ENCODE data around the gene THOC2.
"Not testable (repeated sequence)": the region's sequence is repeated elsewhere in the genome, so short reads cannot be mapped to it uniquely, and the experiment has no call there.

Gene THOC2

GRCh38 chrX:123663720-123664119 is 69.1 kb downstream of the THOC2 start:
- not testable (repeated sequence) for DNase-seq

- not testable (repeated sequence) for DNase-seq
Observed at GRCh38 chrX:123656507-123656906, 76.3 kb downstream of the THOC2 start.

DNA sequence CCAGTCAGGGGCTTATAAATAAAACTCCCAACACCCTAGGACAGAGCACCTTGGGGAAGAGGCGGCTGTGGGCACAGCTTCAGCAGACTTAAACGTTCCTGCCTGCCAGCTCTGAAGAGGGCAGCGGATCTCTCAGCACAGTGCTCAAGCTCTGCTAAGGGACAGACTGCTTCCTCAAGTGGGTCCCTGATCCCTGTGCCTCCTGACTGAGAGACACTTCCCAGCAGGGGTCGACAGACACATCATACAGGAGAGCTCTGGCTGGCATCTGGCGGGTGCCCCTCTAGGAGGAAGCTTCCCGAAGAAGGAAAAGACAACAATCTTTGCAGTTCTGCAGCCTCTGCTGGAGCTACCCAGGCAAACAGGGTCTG is 84.1 kb downstream of the THOC2 start:
- not testable (repeated sequence) for DNase-seq

GRCh38 chrX:123648028-123648810 is 84.6 kb downstream of the THOC2 start:
- peak; percentile 0 for DNase-seq

DNA sequence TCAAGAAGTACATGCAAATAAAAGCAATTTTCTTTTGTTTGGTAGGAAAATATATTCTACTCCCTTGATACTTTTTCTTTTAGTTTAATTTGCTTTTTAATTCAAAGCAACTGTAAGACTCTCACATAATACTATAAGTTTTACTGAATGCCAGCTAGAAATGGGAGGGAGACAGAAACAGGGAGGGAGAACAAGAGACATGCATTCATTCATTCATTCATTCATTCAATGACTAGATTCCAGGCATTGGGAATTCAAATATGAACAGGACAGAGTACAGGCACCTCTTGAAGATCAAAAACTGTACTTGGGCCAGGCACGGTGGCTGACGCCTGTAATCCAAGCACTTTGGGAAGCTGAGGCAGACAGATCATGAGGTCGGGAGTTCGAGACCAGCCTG is 85.6 kb downstream of the THOC2 start:
- no peak for DNase-seq

- DNase-seq = no peak
Observed at GRCh38 chrX:123629502-123629901, 103.3 kb downstream of the THOC2 start.

- DNase-seq = no peak
Observed at GRCh38 chrX:123626962-123627361, 105.9 kb downstream of the THOC2 start.

- DNase-seq = no peak
Observed at GRCh38 chrX:123625952-123626351, 106.9 kb downstream of the THOC2 start.

- no peak for DNase-seq
Observed at GRCh38 chrX:123625477-123625876, 107.4 kb downstream of the THOC2 start.

GRCh38 chrX:123617007-123617406 is 115.8 kb downstream of the THOC2 start:
- no peak for DNase-seq

GRCh38 chrX:123610915-123611314 is 121.9 kb downstream of the THOC2 start:
- DNase-seq = no peak

DNA sequence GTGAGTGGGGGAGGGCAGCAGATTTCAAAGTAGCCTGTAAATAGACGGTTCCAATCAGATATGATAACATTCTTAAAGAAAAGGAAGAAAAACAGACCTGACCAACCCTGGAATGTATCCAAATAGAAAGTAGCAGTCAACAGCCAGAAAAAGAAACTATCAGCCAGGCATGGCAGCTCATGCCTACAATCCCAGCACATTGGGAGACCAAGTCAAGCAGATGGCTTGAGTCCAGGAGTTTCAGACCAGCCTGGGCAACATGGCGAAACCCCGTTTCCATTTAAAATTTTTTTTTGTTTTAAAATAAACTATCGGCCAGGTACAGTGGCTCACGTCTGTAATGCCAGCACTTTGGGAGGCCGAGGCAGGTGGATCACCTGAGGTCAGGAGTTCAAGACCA is 125.0 kb downstream of the THOC2 start:
- no peak for DNase-seq

DNA sequence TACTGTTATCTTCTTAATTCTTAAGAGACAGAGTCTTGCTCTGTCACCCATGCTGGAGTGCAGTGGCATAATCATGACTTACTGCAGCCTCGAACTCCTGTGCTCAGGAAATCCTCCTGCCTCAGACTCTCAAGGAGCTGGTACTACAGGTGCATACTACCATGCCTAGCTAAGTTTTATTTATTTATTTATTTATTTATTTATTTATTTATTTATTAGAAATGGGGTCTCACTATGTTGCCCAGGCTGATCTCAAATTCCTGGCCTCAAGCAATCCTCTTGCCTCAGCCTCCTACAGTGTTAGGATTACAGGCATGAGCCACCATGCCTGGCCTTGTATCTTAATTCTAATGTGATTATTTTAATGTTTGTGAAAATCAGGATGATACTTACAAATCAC is 125.6 kb downstream of the THOC2 start:
- DNase-seq = no peak

DNA sequence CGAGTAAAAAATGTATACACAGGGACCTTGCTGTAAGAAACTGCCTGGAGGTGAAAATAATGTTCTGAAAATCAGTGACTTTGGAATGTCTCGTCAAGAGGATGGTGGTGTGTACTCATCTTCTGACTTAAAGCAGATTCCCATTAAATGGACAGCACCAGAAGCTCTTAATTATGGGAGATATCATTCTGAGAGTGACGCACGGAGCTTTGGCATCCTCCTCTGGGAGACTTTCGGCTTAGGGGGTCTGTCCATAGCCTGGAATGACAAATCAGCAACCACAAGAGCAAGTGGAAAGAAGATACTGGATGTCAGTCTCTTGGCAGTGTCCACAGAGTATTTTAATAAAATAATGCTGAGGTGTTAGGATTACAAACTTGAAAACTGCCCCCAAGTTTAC is 129.4 kb downstream of the THOC2 start:
- DNase-seq = no peak

GRCh38 chrX:123601437-123601836 is 131.4 kb downstream of the THOC2 start:
- no peak for DNase-seq

DNA sequence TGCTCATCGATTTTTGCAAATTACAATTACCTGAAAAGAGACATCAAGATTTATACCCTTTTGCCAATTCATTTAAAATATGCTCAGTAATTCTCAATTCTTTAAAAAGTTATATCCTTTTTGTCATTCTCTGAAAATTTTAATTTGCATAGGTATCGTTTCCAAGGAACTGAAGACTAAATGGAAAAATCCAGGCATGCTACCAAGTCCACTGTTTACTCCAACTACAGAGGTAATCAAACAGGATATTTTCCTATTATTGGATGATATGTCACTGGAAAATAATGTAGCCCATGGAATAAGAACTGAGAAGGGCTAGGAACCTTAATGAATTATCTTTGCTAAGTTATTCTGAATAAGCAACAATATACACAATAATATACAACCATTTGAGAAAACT is 132.7 kb downstream of the THOC2 start:
- no peak for DNase-seq

GRCh38 chrX:123590842-123591486 is 141.9 kb downstream of the THOC2 start:
- DNase-seq = no peak

DNA sequence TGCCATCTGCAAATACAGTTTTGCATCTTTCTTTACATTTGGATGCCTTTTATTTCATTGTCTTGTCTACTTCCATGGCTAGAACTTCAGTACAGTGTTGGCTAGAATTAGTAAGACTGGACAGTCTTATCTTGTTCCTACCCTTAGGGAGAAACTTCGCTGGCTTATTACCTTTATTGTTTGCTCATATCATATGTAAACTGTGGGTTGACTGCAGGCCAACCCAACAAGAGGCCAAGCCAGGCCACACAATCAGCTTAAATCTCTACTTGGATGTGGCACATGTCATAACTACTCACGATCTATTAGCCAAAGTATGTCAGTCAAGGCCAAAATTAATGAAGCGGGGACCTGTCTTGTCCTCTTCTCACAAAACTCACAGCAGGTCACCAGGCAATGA is 144.1 kb downstream of the THOC2 start:
- DNase-seq = no peak

DNA sequence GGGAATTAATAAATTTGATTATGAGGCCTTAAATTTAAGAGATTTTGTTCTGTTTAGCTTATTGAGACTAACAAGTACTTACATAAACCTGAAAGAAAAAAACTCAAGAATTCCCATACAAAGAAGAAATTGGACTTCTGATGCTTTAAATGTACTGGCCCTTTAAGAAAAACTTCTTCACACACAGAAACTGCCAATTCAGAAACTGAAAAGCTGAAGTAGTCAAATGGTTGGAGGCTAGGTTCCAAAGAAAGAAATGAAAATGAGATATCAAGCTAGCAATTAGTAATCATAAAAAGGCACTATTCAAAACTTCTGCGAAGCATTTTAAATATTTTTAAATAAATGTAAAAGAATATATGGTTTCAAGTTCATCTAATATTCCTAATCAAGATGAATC is 151.3 kb downstream of the THOC2 start:
- DNase-seq = no peak

GRCh38 chrX:123580792-123581191 is 152.1 kb downstream of the THOC2 start:
- no peak for DNase-seq

GRCh38 chrX:123574027-123574426 is 158.8 kb downstream of the THOC2 start:
- DNase-seq = not testable (repeated sequence)

- no peak for DNase-seq
Observed at GRCh38 chrX:123570011-123570590, 162.8 kb downstream of the THOC2 start.

DNA sequence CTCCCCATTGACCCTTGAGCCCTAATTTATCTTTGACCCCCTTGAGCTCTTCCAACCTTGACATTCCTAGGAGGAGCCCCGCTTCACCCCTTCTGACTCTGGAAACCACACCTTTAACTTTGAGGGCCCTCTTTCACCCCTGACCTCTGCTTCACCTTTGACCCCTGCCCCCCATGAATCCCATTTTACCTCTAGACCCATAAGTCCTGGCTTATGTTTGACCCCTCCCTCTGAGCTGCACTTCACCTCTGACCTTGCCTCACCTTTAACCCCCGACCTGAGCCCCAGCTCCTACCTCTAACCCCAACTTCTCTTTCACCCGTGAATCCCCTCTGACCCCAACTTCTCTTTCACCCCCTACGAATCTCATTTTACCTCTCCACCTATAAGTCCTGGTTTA is 169.7 kb downstream of the THOC2 start:
- DNase-seq = no peak
